Fibroblast of lung (primary cell): ENCODE data around the gene SOCS1.

ENCODE experiments used
- EZH2 ChIP-seq: IDR thresholded peaks from 2 replicates; pipeline ENCODE4 v1.5.1; 2012; ENCODE audit warnings: low read length, control low read depth, mild to moderate bottlenecking; ENCODE audit errors: missing control alignments
- TF ChIP-seq, protein P1 (sequence below), 2 donors: IDR thresholded peaks in 1 of 2; conservative IDR thresholded peaks in 1 of 2; 1 replicate in 1 of 2; 2 replicates in 1 of 2; pipeline ENCODE4 v1.5.1; 2011 to 2012; ENCODE audit warnings: low read length in 2 of 2, control low read depth in 1 of 2, inconsistent platforms in 1 of 2, low read depth in 1 of 2, mild to moderate bottlenecking in 1 of 2

DNA sequence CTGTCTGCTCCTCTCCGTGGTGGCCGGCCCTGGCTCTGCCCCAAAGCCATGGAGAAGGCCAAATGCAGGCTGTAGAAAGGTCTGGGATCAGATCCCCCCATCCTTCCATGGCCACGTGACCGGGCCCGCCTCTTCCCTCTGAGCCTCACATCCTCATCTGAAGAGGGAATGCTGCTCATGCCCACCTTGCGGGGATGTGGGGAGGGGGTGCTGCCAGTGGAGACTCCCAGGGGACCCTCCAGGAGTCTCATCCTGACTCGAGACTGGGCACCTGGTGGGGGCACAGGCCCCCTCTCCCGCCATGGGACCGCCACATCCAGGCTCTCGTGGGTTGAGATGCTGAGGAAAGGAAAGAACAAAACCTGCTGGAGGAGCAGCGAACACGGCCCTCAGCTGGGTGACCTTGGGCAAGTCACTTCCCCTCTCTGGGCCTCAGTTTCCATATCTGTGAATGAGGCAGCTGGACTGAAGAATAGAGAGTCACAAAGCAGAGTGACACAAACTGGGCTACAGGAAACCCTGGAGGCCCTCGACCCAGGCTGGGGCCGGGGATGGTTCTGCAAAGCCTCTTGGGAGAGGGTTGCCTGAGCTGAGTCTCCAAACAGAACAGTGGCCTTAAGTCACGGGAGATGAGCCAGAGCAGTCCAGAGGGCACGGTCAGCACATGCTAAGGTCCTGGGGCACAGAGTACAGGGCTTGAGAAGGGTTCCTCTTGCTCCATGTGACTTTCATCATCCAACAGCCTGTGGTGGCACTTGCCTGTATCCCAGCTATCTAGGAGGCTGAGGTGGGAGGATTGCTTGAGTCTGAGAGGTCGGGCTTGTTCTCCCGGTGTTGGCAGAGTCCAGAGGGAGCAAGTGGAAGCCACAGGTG lies 30.1 kb downstream of the SOCS1 start:
- TF ChIP-seq, protein P1, sequence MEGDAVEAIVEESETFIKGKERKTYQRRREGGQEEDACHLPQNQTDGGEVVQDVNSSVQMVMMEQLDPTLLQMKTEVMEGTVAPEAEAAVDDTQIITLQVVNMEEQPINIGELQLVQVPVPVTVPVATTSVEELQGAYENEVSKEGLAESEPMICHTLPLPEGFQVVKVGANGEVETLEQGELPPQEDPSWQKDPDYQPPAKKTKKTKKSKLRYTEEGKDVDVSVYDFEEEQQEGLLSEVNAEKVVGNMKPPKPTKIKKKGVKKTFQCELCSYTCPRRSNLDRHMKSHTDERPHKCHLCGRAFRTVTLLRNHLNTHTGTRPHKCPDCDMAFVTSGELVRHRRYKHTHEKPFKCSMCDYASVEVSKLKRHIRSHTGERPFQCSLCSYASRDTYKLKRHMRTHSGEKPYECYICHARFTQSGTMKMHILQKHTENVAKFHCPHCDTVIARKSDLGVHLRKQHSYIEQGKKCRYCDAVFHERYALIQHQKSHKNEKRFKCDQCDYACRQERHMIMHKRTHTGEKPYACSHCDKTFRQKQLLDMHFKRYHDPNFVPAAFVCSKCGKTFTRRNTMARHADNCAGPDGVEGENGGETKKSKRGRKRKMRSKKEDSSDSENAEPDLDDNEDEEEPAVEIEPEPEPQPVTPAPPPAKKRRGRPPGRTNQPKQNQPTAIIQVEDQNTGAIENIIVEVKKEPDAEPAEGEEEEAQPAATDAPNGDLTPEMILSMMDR (conservative IDR thresholded peaks at IDR 0.05 in 1 of 2, IDR thresholded peaks at IDR 0.05 in 1 of 2; ENCODE audit: low read depth in 1 of 2, low read length in 2 of 2) = no peak
- TF ChIP-seq EZH2 = no peak
